AG10803 (cell line): ENCODE measurements around the gene ABCF3.

Source experiments
- DNase-seq: peaks from one replicate; pipeline ENCODE4 v3.0.0; 2010; ENCODE audit warnings: low read depth
- H3K4me3 ChIP-seq: 2 replicates; pipeline ENCODE4 v1.5.1; 2011; ENCODE audit warnings: mild to moderate bottlenecking, low read length, control low read depth
- CTCF ChIP-seq: conservative IDR thresholded peaks from 2 replicates; pipeline ENCODE4 v1.5.1; 2011; ENCODE audit warnings: mild to moderate bottlenecking, low read length, control low read depth, inconsistent platforms

The ABCF3 gene

GRCh38 chr3:184173374-184173722, 12.7 kb upstream of the ABCF3 start:
- no peak overlapping the region for H3K4me3 ChIP-seq
- no peak for TF ChIP-seq CTCF
- no peak for DNase-seq

DNA sequence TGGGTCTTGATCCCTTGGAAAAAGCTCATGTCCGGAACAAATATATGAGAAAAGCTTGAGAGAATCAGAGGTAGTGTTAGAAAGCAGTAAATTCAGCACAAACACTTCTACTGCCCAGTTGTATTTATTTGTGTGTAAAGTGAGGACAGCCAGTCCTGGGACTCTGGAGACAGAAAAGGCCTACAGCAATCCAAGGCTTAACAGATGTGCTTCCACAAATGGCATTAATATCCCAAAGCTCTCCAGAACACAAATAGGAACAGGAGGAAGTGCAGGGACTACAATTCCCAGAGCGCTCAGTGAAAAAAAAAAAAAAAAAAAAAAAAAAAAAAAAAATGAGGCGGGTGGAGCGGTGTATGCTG, 11.7 kb upstream of the ABCF3 start:
- no peak overlapping the region for H3K4me3 ChIP-seq
- DNase-seq: no peak
- no peak for TF ChIP-seq CTCF

GRCh38 chr3:184174646-184175492, 11.1 kb upstream of the ABCF3 start, which contains the start of gene AP2M1:
Gene AP2M1 (plus strand): TSS chr3:184174855. CDS start chr3:184176994, 2,139 bp downstream.
- H3K4me3 ChIP-seq: peak within 1 kb of the TSS; percentile 97
- peak; percentile 100 for DNase-seq
- TF ChIP-seq CTCF: no peak

DNA sequence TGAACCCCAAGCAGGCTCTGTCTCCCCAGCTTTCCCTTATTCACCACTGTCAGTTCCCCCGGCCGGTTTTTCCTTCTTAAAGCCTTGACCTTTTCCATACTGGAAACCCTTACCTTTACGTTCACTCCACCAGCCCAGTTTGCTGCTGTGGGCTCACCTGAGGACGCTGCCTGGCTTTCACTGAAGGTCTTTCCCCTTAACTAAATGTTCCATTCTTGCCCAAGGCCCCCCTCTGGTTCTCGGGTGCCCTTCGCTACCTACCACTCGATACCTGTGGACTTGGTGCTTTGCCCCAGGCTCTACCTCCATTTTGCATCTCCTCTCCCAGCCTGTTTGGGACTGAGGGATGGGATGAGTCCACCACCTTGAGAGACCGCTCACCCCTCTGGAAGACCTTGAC, 10.5 kb upstream of the ABCF3 start:
- H3K4me3 ChIP-seq: peak overlapping the region; percentile 97
- no peak for DNase-seq
- no peak for TF ChIP-seq CTCF

DNA sequence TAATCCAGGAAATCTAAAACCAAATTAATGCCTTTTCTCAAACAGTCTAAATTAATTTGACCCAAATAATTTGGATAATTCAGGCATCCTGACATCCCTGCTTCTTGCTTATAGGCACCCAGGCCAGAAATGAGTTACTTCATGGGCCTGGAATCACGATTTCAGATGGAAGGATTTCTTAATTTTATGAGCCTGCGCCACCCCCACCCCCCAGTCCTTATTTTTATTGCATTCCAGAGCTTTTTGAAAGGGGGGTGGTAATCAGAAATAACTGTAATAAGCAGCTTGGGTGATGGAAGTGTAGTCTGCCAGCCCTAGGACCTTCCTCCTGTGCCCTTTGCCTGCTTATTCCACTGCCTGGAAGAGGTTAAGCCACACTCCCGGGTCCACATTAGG, 10.0 kb upstream of the ABCF3 start:
- DNase-seq: peak; percentile 65
- peak overlapping the region; percentile 97 for H3K4me3 ChIP-seq
- TF ChIP-seq CTCF: no peak

- peak; percentile 91 for DNase-seq
- H3K4me3 ChIP-seq: peak overlapping the region; percentile 97
Observed at GRCh38 chr3:184176377-184177330, 9.3 kb upstream of the ABCF3 start.

More at GRCh38 chr3:184176377-184177330, 9.3 kb upstream of the ABCF3 start:
- no peak for TF ChIP-seq CTCF
